Heart right ventricle (tissue), 16 donors: ENCODE measurements around the gene SEC61B. TPM values are rescaled to one million over a fixed set of nuclear protein-coding genes. Genes with fewer than 3 reads are reported as not detected.

Experiments used
- ATAC-seq, 8 donors: fragments of 200-7000 bp; cut with Tn5 transposase; one replicate each; pipeline ENCODE4 v1.9.1; 2020; ENCODE audit warnings: mild to moderate bottlenecking in 8 of 8, moderate library complexity in 8 of 8, moderate number of reproducible peaks in 1 of 8
- DNase-seq, 2 donors: peaks; one replicate each; pipeline ENCODE4 v3.0.0-alpha.2; 2020
- H3K27ac ChIP-seq, 10 donors: fragments of 200-600 bp; sonication (generic) in 2 of 10; one replicate each; pipeline versions ENCODE4 v1.5.0 to v1.8.0; 2020 to 2022; ENCODE audit warnings: mild to moderate bottlenecking in 3 of 10
- H3K27me3 ChIP-seq, 7 donors: fragments of 200-600 bp; one replicate each; pipeline ENCODE4 v1.8.0; 2021 to 2022; ENCODE audit warnings: mild to moderate bottlenecking in 2 of 7
- H3K36me3 ChIP-seq, 9 donors: fragments of 200-600 bp; sonication (generic) in 1 of 9; one replicate each; pipeline versions ENCODE4 v1.5.0 to v1.8.0; 2020 to 2022; ENCODE audit warnings: mild to moderate bottlenecking in 2 of 9
- H3K4me1 ChIP-seq, 9 donors: fragments of 200-600 bp; sonication (generic) in 1 of 9; one replicate each; pipeline versions ENCODE4 v1.5.0 to v1.8.0; 2020 to 2022; ENCODE audit warnings: mild to moderate bottlenecking in 4 of 9
- H3K4me3 ChIP-seq, 10 donors: fragments of 200-600 bp; sonication (generic) in 2 of 10; one replicate each; pipeline versions ENCODE4 v1.5.0 to v1.8.0; 2020 to 2022; ENCODE audit warnings: mild to moderate bottlenecking in 7 of 10, moderate library complexity in 2 of 10
- H3K9me3 ChIP-seq, 11 donors: fragments of 200-600 bp in 10 of 11; sonication (generic) in 2 of 11; one replicate each; pipeline versions ENCODE4 v1.5.0 to v1.8.0; 2013 to 2022; ENCODE audit warnings: mild to moderate bottlenecking in 2 of 11, control low read depth in 1 of 11, moderate library complexity in 1 of 11
- WGBS, 2 donors: extraction: QIAGEN DNeasy Blood & Tissue Kit; methylation state at CpG; one replicate each; pipeline ENCODE4 v1.1.7; 2013; ENCODE audit warnings: inconsistent platforms in 1 of 2; 5-methylcytosine and 5-hydroxymethylcytosine counted together
- intact Hi-C, 10 donors: fragments of 100-400 bp; cut with DNase I; formaldehyde crosslinking; loops; one replicate each; pipeline versions ENCODE4 v1.11.1 to v1.14.2; 2022
- polyA plus RNA-seq, 2 donors: library from polyadenylated mRNA; stranded (reverse); fragments of 200-250 nt; gene quantifications; one replicate each; pipeline ENCODE4 v1.2.3, GENCODE V29; 2013
- total RNA-seq, 10 donors: library from RNA; stranded (reverse); fragmentation: NEBNext Ultra II Directional in 3 of 10; extraction: Animal tissue kit (Norgen Biotek cat#: 25700) in 3 of 10; gene quantifications; one replicate each; pipeline versions ENCODE4 v1.2.1 to v1.2.4, GENCODE V29; 2021 to 2023
- TF ChIP-seq, protein P1 (sequence below), 9 donors: fragments of 200-600 bp; sonication (generic) in 2 of 9; IDR thresholded peaks; one replicate each; pipeline versions ENCODE4 v1.5.0 to v1.8.0; 2021 to 2022; ENCODE audit warnings: antibody characterized with exemption in 9 of 9, mild to moderate bottlenecking in 5 of 9, moderate library complexity in 1 of 9
- donor health status: Arrhythmogenic right ventricular cardiomyopathy.
- donor health status: ischemic (EF 13 %, LVEDD 7.1; RV severe dilation, severe dysfunction).
- donor health status: healthy with polysubstance abuse.
- donor health status: DM: no; HTN: yes; CAD: no.
- donor health status: DM: no; HTN: no; CAD: no.
- donor health status: ischemic (EF 25% LVEDD 6.9; RV normal size, moderate dysfunction).
- donor health status: ischemic (EF 25% LVEDD 5.7; RV mildly dilated, moderate dysfunction).
- donor health status: healthy.
- donor health status: DM: yes; HTN: yes; CAD: no.
- donor health status: Ischemic cardiomyopathy.
- donor health status: ischemic (EF 35%, LVEDD 5.7; RV mildly dilated, moderate dysfunction).
- donor health status: nonischemic (EF 11% LVEDD 7.7; RV severe dilation, severe dysfunction).
- donor health status: DM: yes; HTN: yes; CAD: no.
- donor health status: PGD.
- donor health status: ischemic (EF 29% LVEDD 5.4; RV normal size, mild dysfunction).
- donor health status: nonischemic (EF 23%, LVEDD 6.1; RV moderate dilation, normal function).

The SEC61B gene
- total and polyA plus RNA-seq, 12 donors = 24.1 to 177 (median 37.4) TPM

DNA sequence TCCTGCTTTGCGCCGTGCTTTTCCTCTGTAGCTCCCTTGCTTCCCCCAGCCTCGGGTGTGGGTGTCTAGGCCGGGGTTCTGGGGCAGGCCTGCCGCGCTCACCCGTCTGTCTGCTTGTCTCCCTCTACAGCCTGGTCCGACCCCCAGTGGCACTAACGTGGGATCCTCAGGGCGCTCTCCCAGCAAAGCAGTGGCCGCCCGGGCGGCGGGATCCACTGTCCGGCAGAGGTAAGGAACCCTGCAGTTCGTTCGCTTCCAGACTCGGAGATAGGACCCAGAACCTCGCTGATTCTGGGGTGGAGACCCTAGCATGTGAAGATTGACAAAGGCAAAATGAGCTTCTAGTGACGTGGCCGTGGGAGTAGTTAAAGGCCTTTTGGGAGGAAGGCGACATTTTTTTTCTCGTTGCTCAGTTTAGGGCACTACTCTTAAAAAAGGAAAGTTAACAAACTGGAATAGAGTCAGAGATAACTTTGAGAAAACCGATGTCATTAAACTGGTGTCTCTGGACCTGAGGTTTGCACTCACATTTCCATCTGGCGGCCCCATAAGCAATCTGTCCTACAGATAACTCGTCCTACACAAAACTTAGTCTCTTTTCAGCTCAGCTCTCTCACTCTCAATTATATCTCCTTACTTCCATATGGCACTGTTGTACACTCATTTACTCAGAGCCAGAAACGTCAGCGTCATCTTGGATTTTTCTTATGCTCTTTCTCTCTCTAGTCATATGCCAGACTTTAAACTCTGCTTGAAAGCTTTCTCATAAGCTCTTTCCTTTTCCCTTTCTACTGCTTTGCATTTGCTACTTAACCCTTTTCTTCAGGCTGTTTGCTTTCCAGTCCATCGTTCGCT lies 561 bp downstream of the SEC61B start:
- TF ChIP-seq, protein P1, sequence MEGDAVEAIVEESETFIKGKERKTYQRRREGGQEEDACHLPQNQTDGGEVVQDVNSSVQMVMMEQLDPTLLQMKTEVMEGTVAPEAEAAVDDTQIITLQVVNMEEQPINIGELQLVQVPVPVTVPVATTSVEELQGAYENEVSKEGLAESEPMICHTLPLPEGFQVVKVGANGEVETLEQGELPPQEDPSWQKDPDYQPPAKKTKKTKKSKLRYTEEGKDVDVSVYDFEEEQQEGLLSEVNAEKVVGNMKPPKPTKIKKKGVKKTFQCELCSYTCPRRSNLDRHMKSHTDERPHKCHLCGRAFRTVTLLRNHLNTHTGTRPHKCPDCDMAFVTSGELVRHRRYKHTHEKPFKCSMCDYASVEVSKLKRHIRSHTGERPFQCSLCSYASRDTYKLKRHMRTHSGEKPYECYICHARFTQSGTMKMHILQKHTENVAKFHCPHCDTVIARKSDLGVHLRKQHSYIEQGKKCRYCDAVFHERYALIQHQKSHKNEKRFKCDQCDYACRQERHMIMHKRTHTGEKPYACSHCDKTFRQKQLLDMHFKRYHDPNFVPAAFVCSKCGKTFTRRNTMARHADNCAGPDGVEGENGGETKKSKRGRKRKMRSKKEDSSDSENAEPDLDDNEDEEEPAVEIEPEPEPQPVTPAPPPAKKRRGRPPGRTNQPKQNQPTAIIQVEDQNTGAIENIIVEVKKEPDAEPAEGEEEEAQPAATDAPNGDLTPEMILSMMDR (IDR thresholded peaks at IDR 0.05) = no peak
- peak overlapping the region; percentile 87 to 96 (median 93) for H3K27ac ChIP-seq
- DNase-seq (no peak), ATAC-seq (peak in 7 of 8 donors; percentile 19 to 59 (median 45))
- 7% methylated on average over 30 of the region's 30 CpGs for WGBS, 2 donors
- H3K27me3 ChIP-seq = no peaks in the 10 kb centered on the region
- peaks cover 0 to 51% (median 12%) of the 10 kb centered on the region in 9 donors for H3K36me3 ChIP-seq
- H3K4me1 ChIP-seq = peaks cover 14 to 78% (median 67%) of the 10 kb centered on the region in 9 donors
- no peaks in the 10 kb centered on the region for H3K9me3 ChIP-seq
- intact Hi-C loops = loop anchor here in 3 of 10 donors (5.0 to 10.0 kb wide), 3 partner anchors 40 to 872 kb away; partner anchors contain the start of genes ERP44 (in 1 of the 3), INVS (in 1 of the 3) and NR4A3 (in 1 of the 3)
- peak overlapping the region; percentile 65 to 97 (median 88) for H3K4me3 ChIP-seq

- H3K36me3 ChIP-seq = peaks cover 0 to 53% (median 15%) of the 10 kb centered on the region in 9 donors
- no peak for ATAC-seq
- H3K27ac ChIP-seq = no peak overlapping the region
- H3K27me3 ChIP-seq = no peaks in the 10 kb centered on the region
- peaks cover 14 to 61% (median 57%) of the 10 kb centered on the region in 9 donors for H3K4me1 ChIP-seq
- no peak for DNase-seq
- intact Hi-C loops = loop anchor here in 3 of 10 donors (5.0 to 10.0 kb wide), 3 partner anchors 42 to 870 kb away; partner anchors contain the start of genes ERP44 (in 1 of the 3), INVS (in 1 of the 3) and NR4A3 (in 1 of the 3)
- H3K4me3 ChIP-seq = peak overlapping the region in 1 of 10 donors; percentile 97
- TF ChIP-seq, protein P1 (IDR thresholded peaks at IDR 0.05) = no peak
- H3K9me3 ChIP-seq = no peaks in the 10 kb centered on the region
- WGBS, 2 donors = 89 to 92% methylated on average over 2 of the region's 2 CpGs
These were observed 2.4 kb downstream of the SEC61B start for GRCh38 chr9:99224445-99224844.

- H3K36me3 ChIP-seq = peaks cover 0 to 70% (median 26%) of the 10 kb centered on the region in 9 donors
- H3K9me3 ChIP-seq = no peaks in the 10 kb centered on the region
- ATAC-seq (no peak), DNase-seq (no peak)
- H3K4me1 ChIP-seq = peaks cover 11 to 45% (median 41%) of the 10 kb centered on the region in 9 donors
- no peak overlapping the region for H3K4me3 ChIP-seq
- H3K27ac ChIP-seq = peak overlapping the region in 6 of 10 donors; percentile 18 to 67 (median 44)
- WGBS, 2 donors = 50 to 62% methylated on average over 5 of the region's 5 CpGs
- intact Hi-C loops = loop anchor here in 2 of 10 donors (10.0 kb wide), 2 partner anchors 599 to 869 kb away; partner anchors contain the start of genes ERP44 (in 1 of the 2), INVS (in 1 of the 2) and NR4A3 (in 1 of the 2)
- H3K27me3 ChIP-seq = no peaks in the 10 kb centered on the region
- TF ChIP-seq, protein P1 (IDR thresholded peaks at IDR 0.05) = no peak
These were observed 4.0 kb downstream of the SEC61B start for GRCh38 chr9:99226054-99226453.

GRCh38 chr9:99230206-99230605 lies 8.1 kb downstream of the SEC61B start:
- Histone ChIP-seq H3K4me1 (peaks cover 4 to 25% (median 16%) of the 10 kb centered on the region in 9 donors), H3K4me3 (no peak overlapping the region), H3K36me3 (peaks cover 0 to 85% (median 41%) of the 10 kb centered on the region in 9 donors), H3K9me3 (no peaks in the 10 kb centered on the region), H3K27ac (no peak overlapping the region), H3K27me3 (no peaks in the 10 kb centered on the region)
- intact Hi-C loops = no loop called here
- 91 to 94% methylated on average over 3 of the region's 3 CpGs for WGBS, 2 donors
- ATAC-seq (no peak), DNase-seq (no peak)
- TF ChIP-seq, protein P1 (IDR thresholded peaks at IDR 0.05) = no peak
